ENCODE data around the gene IARS1.

DNA sequence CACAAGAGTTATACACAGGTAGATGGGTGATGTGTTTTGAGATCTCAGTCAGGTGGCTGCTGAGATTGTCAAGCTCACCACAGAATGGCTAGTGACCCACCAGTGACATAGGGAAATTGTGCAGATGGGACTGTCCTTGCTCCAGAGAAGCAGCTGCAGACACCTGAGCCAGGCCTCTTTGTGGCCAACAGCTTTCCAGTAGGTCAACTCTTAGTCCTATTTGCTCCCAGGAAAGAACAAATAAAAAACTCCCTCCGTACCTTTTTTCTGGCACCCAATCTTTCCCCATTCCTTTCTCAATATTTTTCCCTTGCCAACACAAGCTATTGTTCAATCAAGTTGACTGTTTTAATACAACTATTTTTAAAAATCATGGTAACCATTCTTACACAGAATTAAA, 14.2 kb downstream of the IARS1 start:
- TF ChIP-seq POLR2A (IDR thresholded peaks at IDR 0.05; ENCODE audit: low read depth, low read length) (no peak), POLR2AphosphoS5 (IDR thresholded peaks at IDR 0.05; ENCODE audit: low read depth, low read length) (no peak), TAF1 (IDR thresholded peaks at IDR 0.05; ENCODE audit: borderline replicate concordance, low read depth, low read length) (no peak)

All from GM12892 (cell line).